Measurements from ENCODE around the gene SRGAP1. TPM values are rescaled to one million over a fixed set of nuclear protein-coding genes. Genes with fewer than 3 reads are reported as not detected.
A peak's percentile ranks its signal among the peaks of the same experiment; 100 is the strongest.

Gene SRGAP1
- total and polyA plus RNA-seq, 2 of the 8 experiments (the other 6 are each of a cell fraction or from before 2014, with no cell fraction given): 3.2 to 7.3 TPM

DNA sequence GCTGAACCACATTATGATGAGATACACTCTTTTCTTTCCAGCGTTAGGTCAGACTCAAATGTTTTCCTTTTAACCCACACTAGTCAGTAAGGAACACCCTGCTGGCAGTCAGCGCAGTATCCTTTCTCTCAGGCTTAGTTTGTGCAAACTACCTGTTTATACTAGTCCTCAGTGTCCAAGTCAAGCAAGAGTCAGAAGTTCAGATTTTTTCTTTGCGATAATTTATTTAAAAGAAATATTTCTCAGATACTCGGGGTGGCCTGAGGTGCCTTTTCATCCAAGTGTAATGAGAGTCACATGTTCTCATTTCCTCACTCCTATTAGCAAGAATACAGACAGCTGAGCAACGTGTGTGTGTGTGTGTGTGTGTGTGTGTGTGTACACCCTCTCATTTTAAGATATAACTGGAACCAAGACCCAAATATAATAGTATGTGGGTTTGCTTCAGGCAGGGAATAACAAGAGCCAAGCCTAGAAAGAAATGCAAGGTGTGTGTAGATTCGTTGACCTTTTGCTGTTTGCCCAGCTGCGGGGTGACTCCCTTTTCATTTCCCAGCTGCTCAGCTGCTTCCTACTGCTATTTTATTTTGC lies 194.9 kb downstream of the SRGAP1 start:
- TF ChIP-seq RXRA (IDR thresholded peaks at IDR 0.05; ENCODE audit: insufficient read depth, low read depth, low read length) (no peak), RBBP5 (IDR thresholded peaks at IDR 0.05; ENCODE audit: borderline replicate concordance, low read depth, low read length) (no peak)
- Histone ChIP-seq H4K5ac (ENCODE audit: insufficient read length, low read depth, low read length) (no peak overlapping the region), H3K9me3 (ENCODE audit: insufficient read depth in 2 of 2, low read depth in 1 of 2, low read length in 1 of 2) (no peaks in the 10 kb centered on the region), H3K4me2 (ENCODE audit: insufficient read depth in 1 of 2, low read depth in 2 of 2, low read length in 2 of 2) (peak overlapping the region in 1 of 2 experiments; percentile 22; a peak in 1 of 4 replicates), H2BK12ac (ENCODE audit: low read depth, low read length) (no peak overlapping the region), H3K23ac (ENCODE audit: insufficient read length) (no peak overlapping the region), H3K18ac (ENCODE audit: extremely low read depth, low read length) (no peak overlapping the region), H3K56ac (replicated peaks; ENCODE audit: insufficient read length, low read depth, low read length) (no peak overlapping the region), H2BK120ac (replicated peaks; ENCODE audit: low read depth, low read length) (no peak overlapping the region), H2BK15ac (ENCODE audit: low read length) (no peak overlapping the region), H3K4me3 (ENCODE audit: extremely low read depth in 1 of 4, insufficient read depth in 2 of 4, low read depth in 3 of 4, low read length in 4 of 4) (no peak overlapping the region), H3K79me2 (ENCODE audit: control insufficient read depth in 1 of 2, insufficient read depth in 2 of 2, low read length in 2 of 2) (no peaks in the 10 kb centered on the region), H3K36me3 (ENCODE audit: control insufficient read depth in 2 of 4, insufficient read depth in 4 of 4, low read length in 3 of 4) (no peaks in the 10 kb centered on the region), H2AFZ (ENCODE audit: low read length) (no peak overlapping the region), H3K14ac (ENCODE audit: insufficient read length) (no peak overlapping the region), H3K4me1 (replicated peaks in 1 of 4; ENCODE audit: control insufficient read depth in 3 of 4, insufficient read depth in 4 of 4, low read length in 3 of 4) (peaks cover 0 to 8% (median 3%) of the 10 kb centered on the region in 4 experiments; a peak in 4 of 7 replicates), H3K9ac (replicated peaks in 1 of 4; ENCODE audit: extremely low read depth in 1 of 4, low read depth in 3 of 4, low read length in 3 of 4) (no peak overlapping the region), H2AK5ac (ENCODE audit: low read depth, low read length) (no peak overlapping the region), H3K79me1 (ENCODE audit: low read depth, low read length) (no peaks in the 10 kb centered on the region; the same call in 1 of the 2 replicates), H4K20me1 (replicated peaks in 1 of 2; ENCODE audit: control insufficient read depth in 1 of 2, insufficient read depth in 2 of 2, low read length in 2 of 2) (no peaks in the 10 kb centered on the region), H3K27me3 (replicated peaks in 1 of 4; ENCODE audit: control insufficient read depth in 3 of 4, extremely low read depth in 1 of 4, insufficient read depth in 3 of 4, low read length in 3 of 4) (no peaks in the 10 kb centered on the region), H3K23me2 (ENCODE audit: low read depth, low read length) (no peaks in the 10 kb centered on the region), H4K91ac (replicated peaks; ENCODE audit: insufficient read length, low read length) (no peak overlapping the region), H4K8ac (ENCODE audit: extremely low read depth, insufficient read depth, low read length) (no peak overlapping the region), H2BK5ac (ENCODE audit: low read depth, low read length) (no peak overlapping the region), H3K27ac (ENCODE audit: low read depth, low read length) (no peak overlapping the region), H3K4ac (replicated peaks; ENCODE audit: insufficient read length, low read depth, low read length) (no peak overlapping the region), H2BK20ac (ENCODE audit: low read length) (no peak overlapping the region)
- no peak for FAIRE-seq
- CTCF ChIA-PET (ENCODE audit: partially characterized antibody): interaction anchor here (0.8 to 1.5 kb wide), 2 partner anchors 87 to 217 kb away, joined by 3 read pairs; no protein-coding TSS in a partner anchor
- 51% methylated on average over 7 of the region's 7 CpGs; no CpG with 5 or more reads in 1 of the 2 experiments for WGBS, 2 experiments (ENCODE audit: extremely low coverage in 1 of 2, insufficient coverage in 1 of 2, insufficient read length in 1 of 2, insufficient replicate concordance in 2 of 2, low coverage in 1 of 2, low lambda C conversion rate in 2 of 2, missing lambda C conversion rate in 1 of 2)
- no peak for DNase-seq (ENCODE audit: low read depth in 1 of 2, low spot score in 2 of 2)
- POLR2A ChIA-PET (ENCODE audit: partially characterized antibody): no interaction called here
